Muscle of arm (tissue), 14 donors: ENCODE measurements around the gene NSUN5. TPM values are rescaled to one million over a fixed set of nuclear protein-coding genes. Genes with fewer than 3 reads are reported as not detected.

Experiments used
- DNase-seq: peaks from one replicate; pipeline ENCODE4 v3.0.0-alpha.2; 2013
- long read RNA-seq, 11 donors: transcript quantifications; one replicate each; lab custom pipeline, GENCODE V29; 2026
- polyA plus RNA-seq, 12 donors: library from polyadenylated mRNA; unstranded; fragments of 120-200 nt; gene quantifications; one replicate each; pipeline ENCODE4 v1.2.1, GENCODE V29; 2013; ENCODE audit not compliant: insufficient read length in 12 of 12

Gene NSUN5
- polyA plus RNA-seq, result 10 to 100 TPM in 11 of 12 donors, not detected in 1; 13.7 to 20.6 (median 14.5) TPM
- long read RNA-seq, donor 1, transcript NSUN5-204 (10 exons, 1,663 nt), result major isoform, 6 of 9 reads
- long read RNA-seq, donor 1, partial matches to known transcripts, result 0 of 9 reads
- long read RNA-seq, donor 1, other reads (novel, unspliced or antisense), result 0 of 9 reads
- long read RNA-seq, donor 2, transcript NSUN5-204 (10 exons, 1,663 nt), result major isoform, 7 of 10 reads
- long read RNA-seq, donor 2, partial matches to known transcripts, result 0 of 10 reads
- long read RNA-seq, donor 2, other reads (novel, unspliced or antisense), result 0 of 10 reads
- long read RNA-seq, donor 3, partial matches to known transcripts, result 0 of 4 reads
- long read RNA-seq, donor 3, other reads (novel, unspliced or antisense), result 0 of 4 reads
- long read RNA-seq, donor 4, partial matches to known transcripts, result 0 of 5 reads
- long read RNA-seq, donor 4, other reads (novel, unspliced or antisense), result 0 of 5 reads
- long read RNA-seq, donor 5, partial matches to known transcripts, result 0 of 5 reads
- long read RNA-seq, donor 5, other reads (novel, unspliced or antisense), result 0 of 5 reads
- long read RNA-seq, donor 6, transcript NSUN5-204 (10 exons, 1,663 nt), result major isoform, 6 of 7 reads
- long read RNA-seq, donor 6, partial matches to known transcripts, result 0 of 7 reads
- long read RNA-seq, donor 6, other reads (novel, unspliced or antisense), result 0 of 7 reads
- long read RNA-seq, donor 7, partial matches to known transcripts, result 0 of 2 reads
- long read RNA-seq, donor 7, other reads (novel, unspliced or antisense), result 0 of 2 reads
- long read RNA-seq, donor 8, transcript NSUN5-204 (10 exons, 1,663 nt), result major isoform, 5 of 8 reads
- long read RNA-seq, donor 8, partial matches to known transcripts, result 0 of 8 reads
- long read RNA-seq, donor 8, other reads (novel, unspliced or antisense), result 0 of 8 reads
- long read RNA-seq, donor 9, result 0 reads
- long read RNA-seq, donor 10, transcript NSUN5-204 (10 exons, 1,663 nt), result major isoform, 10 of 11 reads
- long read RNA-seq, donor 10, partial matches to known transcripts, result 0 of 11 reads
- long read RNA-seq, donor 10, other reads (novel, unspliced or antisense), result 0 of 11 reads
- long read RNA-seq, donor 11, partial matches to known transcripts, result 0 of 5 reads
- long read RNA-seq, donor 11, other reads (novel, unspliced or antisense), result 0 of 5 reads

- DNase-seq, result peak; percentile 77
Measured at GRCh38 chr7:73308665-73309214, at the start of gene NSUN5. Gene NSUN5, minus strand, starts transcription at chr7:73308826. Its CDS starts 36 bp downstream, at chr7:73308790.

- no peak for DNase-seq
Measured at GRCh38 chr7:73356159-73356558, 47.5 kb upstream of the NSUN5 start.

- no peak for DNase-seq
Measured at GRCh38 chr7:73354821-73355220, 46.2 kb upstream of the NSUN5 start.

GRCh38 chr7:73354196-73354595 lies 45.6 kb upstream of the NSUN5 start:
- no peak for DNase-seq

- DNase-seq, result no peak
Measured at GRCh38 chr7:73353243-73353642, 44.6 kb upstream of the NSUN5 start.

- no peak for DNase-seq
Measured at GRCh38 chr7:73352784-73353183, 44.2 kb upstream of the NSUN5 start.

- no peak for DNase-seq
Measured at GRCh38 chr7:73351447-73352167, 43.0 kb upstream of the NSUN5 start.

- no peak for DNase-seq
Measured at GRCh38 chr7:73350306-73351068, 41.9 kb upstream of the NSUN5 start.

- DNase-seq, result no peak
Measured at GRCh38 chr7:73349763-73350162, 41.1 kb upstream of the NSUN5 start.

- no peak for DNase-seq
Measured at GRCh38 chr7:73345951-73346350, 37.3 kb upstream of the NSUN5 start.

GRCh38 chr7:73345538-73345937 lies 36.9 kb upstream of the NSUN5 start:
- DNase-seq, result no peak

- DNase-seq, result no peak
Measured at GRCh38 chr7:73343671-73344380, 35.2 kb upstream of the NSUN5 start.

GRCh38 chr7:73342645-73343044 lies 34.0 kb upstream of the NSUN5 start:
- peak; percentile 64 for DNase-seq

- no peak for DNase-seq
Measured at GRCh38 chr7:73341877-73342276, 33.3 kb upstream of the NSUN5 start.

GRCh38 chr7:73340514-73340913 lies 31.9 kb upstream of the NSUN5 start:
- DNase-seq, result no peak

GRCh38 chr7:73338321-73338720 lies 29.7 kb upstream of the NSUN5 start:
- DNase-seq, result no peak

GRCh38 chr7:73332447-73332846 lies 23.8 kb upstream of the NSUN5 start:
- DNase-seq, result no peak

- DNase-seq, result no peak
Measured at GRCh38 chr7:73330772-73331171, 22.1 kb upstream of the NSUN5 start.

- DNase-seq, result no peak
Measured at GRCh38 chr7:73329861-73330581, 21.4 kb upstream of the NSUN5 start.
